HepG2 (cell line): ENCODE results near the gene KLHL12. TPM values are rescaled to one million over a fixed set of nuclear protein-coding genes. Genes with fewer than 3 reads are reported as not detected.

ENCODE experiments used
- AKAP8 ChIP-seq: sonication (generic); formaldehyde crosslinking; IDR thresholded peaks from 2 replicates; pipeline ENCODE4 v1.5.1; 2020; ENCODE audit warnings: mild to moderate bottlenecking, missing genetic modification reagents
- ARID2 ChIP-seq: sonication (generic); formaldehyde crosslinking; IDR thresholded peaks from 2 replicates; pipeline ENCODE4 v1.8.1; 2022; ENCODE audit warnings: mild to moderate bottlenecking, missing genetic modification reagents, borderline replicate concordance
- CSRNP2 ChIP-seq: sonication (generic); formaldehyde crosslinking; conservative IDR thresholded peaks from 2 replicates; pipeline ENCODE4 v1.8.0; 2022; ENCODE audit warnings: low read depth, missing genetic modification reagents
- HMGA1 ChIP-seq: sonication (generic); formaldehyde crosslinking; conservative IDR thresholded peaks from 2 replicates; pipeline ENCODE4 v1.4.0; 2020; ENCODE audit warnings: missing genetic modification reagents
- MIXL1 ChIP-seq: IDR thresholded peaks from 2 replicates; pipeline ENCODE4 v1.6.1; 2016
- MLX ChIP-seq: IDR thresholded peaks from 2 replicates; pipeline ENCODE4 v1.6.1; 2016
- MXD4 ChIP-seq: IDR thresholded peaks from 2 replicates; pipeline ENCODE4 v1.6.1; 2016; ENCODE audit warnings: mild to moderate bottlenecking, missing biosample characterization, missing genetic modification reagents
- NFATC3 ChIP-seq: sonication (generic); formaldehyde crosslinking; IDR thresholded peaks from 2 replicates; pipeline ENCODE4 v1.5.1; 2020; ENCODE audit warnings: mild to moderate bottlenecking, missing genetic modification reagents
- PAF1 ChIP-seq: IDR thresholded peaks from 2 replicates; pipeline ENCODE4 v1.6.1; 2016; ENCODE audit warnings: missing genetic modification reagents, missing compliant biosample characterization
- RERE ChIP-seq: IDR thresholded peaks from 2 replicates; pipeline ENCODE4 v1.6.1; 2016; ENCODE audit warnings: low read depth, missing genetic modification reagents, missing compliant biosample characterization
- SNAPC2 ChIP-seq: sonication (generic); formaldehyde crosslinking; IDR thresholded peaks from 2 replicates; pipeline ENCODE4 v1.8.1; 2022; ENCODE audit warnings: mild to moderate bottlenecking, missing genetic modification reagents
- SNRNP70 ChIP-seq: fragments of 200-400 bp; formaldehyde crosslinking; IDR thresholded peaks from 2 replicates; pipeline ENCODE4 v1.6.1; 2017; ENCODE audit warnings: mild to moderate bottlenecking, low read depth, low read length, moderate library complexity
- SP2 ChIP-seq: sonication (generic); formaldehyde crosslinking; IDR thresholded peaks from 2 replicates; pipeline ENCODE4 v1.5.1; 2020; ENCODE audit warnings: mild to moderate bottlenecking, missing genetic modification reagents
- TFDP1 ChIP-seq: IDR thresholded peaks from 2 replicates; pipeline ENCODE4 v1.6.1; 2016; ENCODE audit warnings: missing compliant biosample characterization, missing genetic modification reagents, borderline replicate concordance
- ZNF10 ChIP-seq: sonication (generic); formaldehyde crosslinking; IDR thresholded peaks from 2 replicates; pipeline ENCODE4 v1.4.0; 2020; ENCODE audit warnings: mild to moderate bottlenecking, low read depth, missing genetic modification reagents, borderline replicate concordance
- ZNF564 ChIP-seq: sonication (generic); formaldehyde crosslinking; IDR thresholded peaks from 2 replicates; pipeline ENCODE4 v1.8.1; 2023; ENCODE audit warnings: mild to moderate bottlenecking, missing genetic modification reagents
- ZNF597 ChIP-seq: sonication (generic); formaldehyde crosslinking; IDR thresholded peaks from 2 replicates; pipeline ENCODE4 v1.5.0; 2020; ENCODE audit warnings: missing genetic modification reagents
- ZNF615 ChIP-seq: sonication (generic); formaldehyde crosslinking; IDR thresholded peaks from 2 replicates; pipeline ENCODE4 v1.5.0; 2020; ENCODE audit warnings: mild to moderate bottlenecking, missing genetic modification reagents, borderline replicate concordance
- ZNF652 ChIP-seq: IDR thresholded peaks from 2 replicates; pipeline ENCODE4 v1.6.1; 2016; ENCODE audit warnings: low read depth, borderline replicate concordance
- ZNF816 ChIP-seq: sonication (generic); formaldehyde crosslinking; IDR thresholded peaks from 2 replicates; pipeline ENCODE4 v1.8.0; 2022; ENCODE audit warnings: missing genetic modification reagents, mild to moderate bottlenecking, borderline replicate concordance
- ZNF879 ChIP-seq: sonication (generic); formaldehyde crosslinking; IDR thresholded peaks from 2 replicates; pipeline ENCODE4 v1.8.1; 2023; ENCODE audit warnings: missing genetic modification reagents
- polyA plus RNA-seq, 8 experiments: library from polyadenylated mRNA; depleted of rRNA in 3 of 8; stranded (reverse) in 7 of 8; unstranded in 1 of 8; fragments of >200 nt; fragmentation: Illumina TruSeq in 4 of 8; extraction: Trizol in 4 of 8; gene quantifications; 2 replicates each; pipeline versions ENCODE4 v1.2.1 to v1.2.3, GENCODE V29; 2011 to 2016; ENCODE audit warnings: low read depth in 4 of 8, missing spikeins in 1 of 8, mixed read lengths in 1 of 8; ENCODE audit not compliant: insufficient read depth in 1 of 8
- total RNA-seq, 5 experiments: library from RNA; depleted of rRNA; stranded (reverse); fragments of >200 nt; fragmentation: Illumina TruSeq; extraction: Trizol; gene quantifications; 2 replicates each; pipeline ENCODE4 v1.2.3, GENCODE V29; 2016; ENCODE audit warnings: low read depth in 1 of 5

Gene KLHL12
- total and polyA plus RNA-seq, 2 of the 13 experiments (the other 11 are each of a cell fraction or from before 2014, with no cell fraction given), result 19.2 to 25.2 TPM

GRCh38 chr1:202861420-202862132, 65.5 kb downstream of the KLHL12 start (continued):
- TF ChIP-seq RERE (CRISPR knock-in tag) (no peak), ZNF816 (CRISPR knock-in tag) (no peak), SNRNP70 (no peak), CSRNP2 (CRISPR knock-in tag) (no peak), MLX (CRISPR knock-in tag) (no peak), AKAP8 (CRISPR knock-in tag) (no peak), ZNF10 (CRISPR knock-in tag) (no peak), MXD4 (CRISPR knock-in tag) (no peak; the same call in 1 of the 2 replicates), ZNF564 (CRISPR knock-in tag) (peak; percentile 92; the same call in 1 of the 2 replicates), HMGA1 (CRISPR knock-in tag) (no peak), PAF1 (CRISPR knock-in tag) (no peak), ZNF652 (no peak), ZNF597 (CRISPR knock-in tag) (no peak), SNAPC2 (CRISPR knock-in tag) (0 out of 2 replicates have a peak, but pooled peaks have one; percentile 22), TFDP1 (peak; percentile 34; the same call in 1 of the 2 replicates), ZNF879 (no peak), ARID2 (CRISPR knock-in tag) (no peak), NFATC3 (no peak), SP2 (peak; percentile 90), MIXL1 (CRISPR knock-in tag) (no peak), ZNF615 (CRISPR knock-in tag) (no peak)
